GM12892 (cell line): ENCODE results near the gene SMG6.
A peak's percentile ranks its signal among the peaks of the same experiment; 100 is the strongest.

Source experiments
- DNase-seq: peaks from one replicate; pipeline ENCODE4 v3.0.0; 2011; ENCODE audit not compliant: insufficient read length
- FAIRE-seq: peaks from 2 replicates; lab custom pipeline; 2011; peaks lifted over from hg19 to GRCh38; lab: Jason Lieb, UNC
- POLR2A ChIP-seq: IDR thresholded peaks from 2 replicates; pipeline ENCODE4 v1.6.1; 2011; ENCODE audit warnings: low read depth, low read length, control low read depth
- POLR2AphosphoS5 ChIP-seq: IDR thresholded peaks from 2 replicates; pipeline ENCODE4 v1.6.1; 2011; ENCODE audit warnings: low read depth, low read length, control low read depth
- TAF1 ChIP-seq: IDR thresholded peaks from 2 replicates; pipeline ENCODE4 v1.6.1; 2011; ENCODE audit warnings: low read depth, mild to moderate bottlenecking, control low read depth, low read length, borderline replicate concordance

The SMG6 gene

DNA sequence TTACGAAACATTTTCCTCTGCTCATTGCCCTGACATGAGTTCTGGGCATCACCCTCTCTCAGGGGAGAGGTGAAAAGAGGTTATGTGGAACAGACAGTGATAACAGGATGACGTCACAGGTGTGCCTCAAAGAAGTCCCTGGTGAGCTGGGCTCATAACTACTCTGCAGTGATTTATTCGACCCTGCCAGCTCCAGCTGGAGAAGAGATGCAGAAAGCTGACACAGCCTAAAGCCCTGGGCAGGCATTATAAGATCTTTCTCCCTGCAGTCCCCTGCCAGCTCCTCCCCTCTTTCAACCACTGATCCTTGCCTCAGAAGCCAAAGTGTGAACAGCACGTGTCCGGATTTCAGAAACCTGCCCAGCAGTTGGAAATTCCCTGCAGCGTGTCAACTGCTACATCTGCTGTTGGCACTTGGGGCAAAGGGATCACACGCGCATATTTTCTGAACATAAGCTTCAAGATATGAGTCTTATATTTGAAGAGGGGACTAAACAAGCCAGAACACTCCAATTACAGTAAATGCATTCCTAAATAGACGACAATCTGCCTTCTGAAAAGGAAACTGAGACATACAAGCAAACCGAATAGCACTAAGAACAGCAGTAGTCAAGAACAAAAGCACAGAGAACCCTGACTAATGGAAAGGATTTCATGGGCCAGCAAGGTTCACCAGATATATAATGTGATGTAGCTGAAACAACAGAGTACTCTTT, 80.5 kb downstream of the SMG6 start:
- FAIRE-seq (peak; percentile 72), DNase-seq (no peak)
- TF ChIP-seq TAF1, result no peak
- TF ChIP-seq POLR2AphosphoS5, result no peak
- TF ChIP-seq POLR2A, result no peak

GRCh38 chr17:2222301-2222700, 81.3 kb downstream of the SMG6 start:
- FAIRE-seq (no peak), DNase-seq (no peak)
- no peak for TF ChIP-seq POLR2AphosphoS5
- TF ChIP-seq TAF1, result no peak
- TF ChIP-seq POLR2A, result no peak

GRCh38 chr17:2218426-2218825, 85.2 kb downstream of the SMG6 start:
- FAIRE-seq (peak; percentile 42), DNase-seq (no peak)
- TF ChIP-seq TAF1, result no peak
- TF ChIP-seq POLR2A, result no peak
- TF ChIP-seq POLR2AphosphoS5, result no peak

DNA sequence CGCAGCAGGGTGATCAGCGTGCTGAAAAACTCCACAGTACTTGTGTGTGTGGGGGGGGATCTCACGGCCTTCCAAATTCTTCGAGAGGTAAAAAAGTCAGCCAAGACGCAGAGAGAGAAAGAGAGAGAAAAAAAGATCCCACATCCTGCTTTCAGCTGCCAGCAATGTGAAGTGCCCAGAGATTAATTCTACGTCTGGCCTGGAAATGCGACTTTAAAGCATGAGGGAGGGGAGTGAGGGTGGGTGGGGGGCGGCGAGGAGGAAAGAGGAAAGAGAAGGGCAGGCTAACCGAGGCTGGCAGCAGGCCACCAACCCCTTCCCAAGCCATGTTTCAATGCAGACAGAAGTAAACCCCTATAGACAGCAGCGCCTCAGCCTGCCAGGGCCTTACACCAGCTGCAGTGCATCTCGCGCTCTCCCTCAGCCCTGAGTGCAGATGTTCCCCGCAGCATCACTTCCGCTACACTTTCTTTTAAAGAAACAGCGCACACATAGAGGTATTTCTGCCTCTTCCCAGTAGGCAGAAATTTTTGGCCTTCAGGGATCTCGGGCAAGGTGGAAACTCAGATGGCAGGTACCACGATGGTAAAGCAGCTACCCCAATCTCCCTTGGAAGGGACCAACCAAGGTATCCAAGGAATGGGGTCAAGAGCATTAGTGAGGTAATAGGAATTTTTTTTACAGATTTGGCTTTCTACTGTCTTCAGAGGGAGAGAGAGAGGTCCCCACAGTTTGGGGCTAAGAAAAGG, 87.8 kb downstream of the SMG6 start:
- DNase-seq (peak; percentile 58), FAIRE-seq (peak; percentile 98)
- TF ChIP-seq TAF1 (peak; percentile 69; the same call in 1 of the 2 replicates), POLR2A (peak; percentile 95), POLR2AphosphoS5 (peak; percentile 96)

GRCh38 chr17:2214929-2215615, 88.5 kb downstream of the SMG6 start:
- no peak for TF ChIP-seq POLR2AphosphoS5
- TF ChIP-seq POLR2A, result no peak
- no peak for TF ChIP-seq TAF1
- FAIRE-seq (no peak), DNase-seq (no peak)

DNA sequence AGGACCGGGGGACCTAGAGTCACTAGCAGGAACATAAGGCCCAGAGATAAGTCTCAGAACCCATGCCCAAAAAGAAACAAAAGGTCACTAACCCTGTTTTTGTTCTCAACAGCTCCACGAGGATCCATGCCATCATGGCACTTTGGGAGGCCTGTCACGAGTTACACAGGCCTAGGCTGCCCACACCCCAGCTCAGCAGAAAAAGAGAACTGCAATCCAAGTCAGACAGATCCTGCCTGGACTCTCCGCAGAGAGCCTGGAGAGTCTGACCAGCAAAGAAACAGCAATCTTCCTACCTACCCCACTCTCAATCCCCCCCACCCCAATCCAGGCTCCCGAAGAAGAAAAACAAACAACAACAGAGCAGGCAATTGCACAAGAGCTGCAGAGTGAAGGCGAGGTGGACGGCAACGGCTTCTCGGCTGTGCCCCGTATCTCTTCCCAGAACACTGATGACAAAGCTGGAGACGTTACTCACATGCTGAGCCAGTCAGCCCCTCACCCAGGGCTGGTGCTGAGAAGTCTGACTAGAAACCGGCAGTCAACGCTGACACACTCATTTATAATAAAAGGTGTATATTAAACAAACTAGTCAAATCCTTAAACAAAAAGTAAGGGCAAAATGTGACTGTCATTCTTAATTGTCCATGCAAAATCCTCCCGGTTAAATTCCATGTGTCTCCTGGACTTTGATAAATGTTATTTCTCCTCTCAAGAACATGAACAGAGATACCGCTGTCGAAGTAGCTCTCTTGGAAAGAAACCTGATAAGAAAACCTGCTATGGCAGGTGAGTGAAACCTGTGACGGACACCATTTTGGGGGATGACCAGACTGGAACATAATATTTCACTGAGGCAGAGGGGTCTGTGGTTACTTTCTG, 89.3 kb downstream of the SMG6 start:
- TF ChIP-seq TAF1 (no peak), POLR2A (no peak), POLR2AphosphoS5 (no peak)
- FAIRE-seq, result no peak
- DNase-seq, result no peak

DNA sequence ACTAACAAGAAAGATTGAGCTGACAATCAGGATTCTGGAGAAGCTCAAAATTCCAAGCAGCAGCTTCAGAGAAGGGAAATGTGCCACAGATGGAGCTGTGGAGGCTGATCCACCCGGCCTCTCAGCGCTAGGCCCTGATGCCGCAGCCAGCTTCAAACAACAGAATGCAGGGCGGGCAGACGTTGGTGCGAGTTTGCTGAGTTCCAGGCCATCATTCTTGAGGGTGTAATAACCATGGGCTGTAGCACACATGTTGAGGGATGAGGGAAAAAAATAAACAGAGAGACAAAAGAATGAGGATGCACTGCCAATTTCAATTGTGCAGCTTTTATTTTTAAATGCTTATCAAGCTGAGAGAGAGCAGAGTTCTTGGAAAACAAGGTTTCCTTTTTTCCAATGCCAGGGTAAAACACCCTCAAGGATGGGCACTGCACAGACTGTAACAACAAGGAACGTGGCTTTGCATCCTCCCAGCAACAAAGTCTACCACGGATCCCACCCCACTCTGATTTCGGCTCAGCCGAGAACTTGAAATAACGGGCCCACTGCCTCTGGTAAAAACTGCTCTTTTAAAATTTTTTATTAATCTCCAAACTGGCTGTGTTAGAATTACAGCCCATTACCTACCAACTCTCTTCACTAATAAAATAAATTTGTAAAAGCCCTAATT, 90.2 kb downstream of the SMG6 start:
- FAIRE-seq, result no peak
- TF ChIP-seq POLR2A, result no peak
- TF ChIP-seq POLR2AphosphoS5, result no peak

GRCh38 chr17:2212400-2212981, 91.1 kb downstream of the SMG6 start:
- DNase-seq (no peak), FAIRE-seq (peak; percentile 14)
- TF ChIP-seq TAF1, result no peak

More for the DNA sequence above, 90.2 kb downstream of the SMG6 start:
- DNase-seq, result no peak

DNA sequence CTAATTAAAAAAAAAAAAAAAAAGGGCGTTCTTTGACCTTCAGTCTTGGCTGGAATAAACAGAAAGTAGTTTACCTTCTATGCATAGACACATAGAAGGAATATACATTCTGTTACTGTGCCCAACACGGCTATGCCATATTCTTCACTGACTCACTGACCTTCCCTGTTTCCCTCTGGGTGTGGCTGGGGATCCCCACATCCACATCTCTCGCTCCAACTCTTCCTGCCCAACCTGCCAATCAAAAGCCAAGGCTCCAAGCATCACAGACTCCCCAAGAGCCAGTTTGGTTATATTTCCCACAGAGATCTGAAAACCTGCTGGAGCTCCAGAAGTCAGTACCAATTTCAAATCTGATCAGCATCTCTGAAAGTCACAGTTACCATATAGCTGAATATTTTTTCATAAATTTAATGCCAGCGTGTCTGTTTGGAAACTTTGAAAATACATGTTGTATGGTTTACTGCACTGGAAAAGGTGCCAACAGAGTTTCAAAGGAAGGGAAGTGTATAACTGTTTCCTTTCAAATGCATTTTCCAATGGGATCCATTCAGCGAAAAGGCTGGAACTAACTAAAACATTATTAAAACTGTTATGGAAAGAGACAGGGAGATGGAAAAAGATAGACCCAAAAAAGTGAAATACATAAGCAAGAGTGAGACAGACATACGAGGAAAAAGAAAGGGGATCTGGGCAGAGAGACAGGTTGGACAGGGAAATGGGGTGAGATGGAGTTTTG, 91.8 kb downstream of the SMG6 start:
- TF ChIP-seq TAF1 (no peak), POLR2AphosphoS5 (no peak), POLR2A (no peak)
- FAIRE-seq (no peak), DNase-seq (no peak)
